ENCODE data around the gene CHN1. TPM values are rescaled to one million over a fixed set of nuclear protein-coding genes. Genes with fewer than 3 reads are reported as not detected.

Gene CHN1
- total RNA-seq, 2 experiments from 2014 or later: 5.3 to 5.6 TPM

GRCh38 chr2:174781996-174782395, 223.2 kb downstream of the CHN1 start:
- DNase-seq: no peak
- Histone ChIP-seq H3K4me1 (ENCODE audit: insufficient read depth, low read length) (peaks cover 36% of the 10 kb centered on the region), H3K27ac (ENCODE audit: low read depth in 1 of 2, low read length in 2 of 2) (no peak overlapping the region), H3K9me3 (ENCODE audit: control insufficient read depth in 1 of 2, insufficient read depth in 1 of 2, low read length in 2 of 2) (no peaks in the 10 kb centered on the region), H3K4me3 (ENCODE audit: low read length) (no peak overlapping the region), H3K36me3 (ENCODE audit: insufficient read depth, low read length) (no peaks in the 10 kb centered on the region), H3K27me3 (ENCODE audit: control insufficient read depth in 1 of 2, insufficient read depth in 2 of 2, low read length in 2 of 2) (no peaks in the 10 kb centered on the region)
- H3K36me3 Mint-ChIP-seq (ENCODE audit: low read depth): no peaks in the 10 kb centered on the region
- peaks cover 38% of the 10 kb centered on the region for H3K4me1 Mint-ChIP-seq (ENCODE audit: low read depth)
- H3K4me3 Mint-ChIP-seq: no peak overlapping the region
- no peak for TF ChIP-seq CTCF (IDR thresholded peaks at IDR 0.05)
- intact Hi-C loops (cut with DNase I, micrococcal nuclease): no loop called here
- H3K27ac Mint-ChIP-seq: peak overlapping the region; percentile 21
- POLR2A ChIA-PET: no interaction called here
- no peaks in the 10 kb centered on the region for H3K9me3 Mint-ChIP-seq
- ATAC-seq (ENCODE audit: poor library complexity): no peak
- H3K27me3 Mint-ChIP-seq: no peaks in the 10 kb centered on the region
- CTCF ChIA-PET: no interaction called here

- intact Hi-C loops (cut with DNase I, micrococcal nuclease): no loop called here
- Mint-ChIP-seq H3K36me3 (ENCODE audit: low read depth) (no peaks in the 10 kb centered on the region), H3K9me3 (no peaks in the 10 kb centered on the region), H3K27ac (peak overlapping the region; percentile 21), H3K4me3 (no peak overlapping the region), H3K27me3 (no peaks in the 10 kb centered on the region), H3K4me1 (ENCODE audit: low read depth) (peaks cover 43% of the 10 kb centered on the region)
- no peak for ATAC-seq (ENCODE audit: poor library complexity)
- Histone ChIP-seq H3K36me3 (ENCODE audit: insufficient read depth, low read length) (no peaks in the 10 kb centered on the region), H3K27ac (ENCODE audit: low read depth in 1 of 2, low read length in 2 of 2) (no peak overlapping the region), H3K4me1 (ENCODE audit: insufficient read depth, low read length) (peaks cover 43% of the 10 kb centered on the region), H3K9me3 (ENCODE audit: control insufficient read depth in 1 of 2, insufficient read depth in 1 of 2, low read length in 2 of 2) (no peaks in the 10 kb centered on the region), H3K4me3 (ENCODE audit: low read length) (no peak overlapping the region), H3K27me3 (ENCODE audit: control insufficient read depth in 1 of 2, insufficient read depth in 2 of 2, low read length in 2 of 2) (no peaks in the 10 kb centered on the region)
- no peak for DNase-seq
- POLR2A ChIA-PET: no interaction called here
- CTCF ChIA-PET: no interaction called here
- TF ChIP-seq CTCF (IDR thresholded peaks at IDR 0.05): no peak
Measured at GRCh38 chr2:174781298-174781697, 223.9 kb downstream of the CHN1 start.

DNA sequence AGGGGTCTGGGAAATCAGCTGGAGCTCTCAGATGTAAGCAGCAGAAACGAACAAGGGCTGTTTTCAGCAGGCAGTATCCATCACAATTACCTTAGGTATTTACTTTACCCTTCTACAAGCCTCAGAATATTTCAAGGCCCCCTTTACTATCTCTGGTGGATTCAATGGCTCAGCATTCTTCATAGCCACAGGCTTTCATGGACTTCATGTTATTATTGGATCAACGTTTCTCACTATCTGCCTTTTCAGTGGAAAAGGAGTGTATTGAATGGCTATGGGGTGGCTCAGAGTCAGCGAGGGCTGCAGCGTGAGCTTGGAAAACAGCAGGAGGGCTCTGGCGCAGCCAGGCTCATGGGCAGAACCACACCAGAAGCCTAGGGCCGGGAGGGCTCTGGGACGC, 224.3 kb downstream of the CHN1 start:
- CTCF ChIA-PET: no interaction called here
- no peak for DNase-seq
- Mint-ChIP-seq H3K36me3 (ENCODE audit: low read depth) (no peaks in the 10 kb centered on the region), H3K27me3 (no peaks in the 10 kb centered on the region), H3K4me1 (ENCODE audit: low read depth) (peaks cover 48% of the 10 kb centered on the region), H3K9me3 (no peaks in the 10 kb centered on the region), H3K4me3 (no peak overlapping the region), H3K27ac (peak overlapping the region; percentile 62)
- intact Hi-C loops (cut with DNase I, micrococcal nuclease): no loop called here
- no peak for ATAC-seq (ENCODE audit: poor library complexity)
- H3K36me3 ChIP-seq (ENCODE audit: insufficient read depth, low read length): no peaks in the 10 kb centered on the region
- H3K4me3 ChIP-seq (ENCODE audit: low read length): no peak overlapping the region
- H3K27me3 ChIP-seq (ENCODE audit: control insufficient read depth in 1 of 2, insufficient read depth in 2 of 2, low read length in 2 of 2): no peaks in the 10 kb centered on the region
- H3K4me1 ChIP-seq (ENCODE audit: insufficient read depth, low read length): peaks cover 47% of the 10 kb centered on the region
- TF ChIP-seq CTCF (IDR thresholded peaks at IDR 0.05): no peak
- H3K9me3 ChIP-seq (ENCODE audit: control insufficient read depth in 1 of 2, insufficient read depth in 1 of 2, low read length in 2 of 2): no peaks in the 10 kb centered on the region
- H3K27ac ChIP-seq (ENCODE audit: low read depth in 1 of 2, low read length in 2 of 2): no peak overlapping the region
- POLR2A ChIA-PET: no interaction called here

Measured in CD4-positive, alpha-beta T cell (primary cell).